GM21786 (cell line): Measurements from ENCODE around the gene HIGD1C.
"Not testable (repeated sequence)": the region's sequence is repeated elsewhere in the genome, so short reads cannot be mapped to it uniquely, and the experiment has no call there.

Experiments used
- ATAC-seq: cut with Tn5 transposase; IDR thresholded peaks from one replicate; pipeline ENCODE4 v1.9.1; 2021; ENCODE audit not compliant: unreplicated experiment

HIGD1C gene

DNA sequence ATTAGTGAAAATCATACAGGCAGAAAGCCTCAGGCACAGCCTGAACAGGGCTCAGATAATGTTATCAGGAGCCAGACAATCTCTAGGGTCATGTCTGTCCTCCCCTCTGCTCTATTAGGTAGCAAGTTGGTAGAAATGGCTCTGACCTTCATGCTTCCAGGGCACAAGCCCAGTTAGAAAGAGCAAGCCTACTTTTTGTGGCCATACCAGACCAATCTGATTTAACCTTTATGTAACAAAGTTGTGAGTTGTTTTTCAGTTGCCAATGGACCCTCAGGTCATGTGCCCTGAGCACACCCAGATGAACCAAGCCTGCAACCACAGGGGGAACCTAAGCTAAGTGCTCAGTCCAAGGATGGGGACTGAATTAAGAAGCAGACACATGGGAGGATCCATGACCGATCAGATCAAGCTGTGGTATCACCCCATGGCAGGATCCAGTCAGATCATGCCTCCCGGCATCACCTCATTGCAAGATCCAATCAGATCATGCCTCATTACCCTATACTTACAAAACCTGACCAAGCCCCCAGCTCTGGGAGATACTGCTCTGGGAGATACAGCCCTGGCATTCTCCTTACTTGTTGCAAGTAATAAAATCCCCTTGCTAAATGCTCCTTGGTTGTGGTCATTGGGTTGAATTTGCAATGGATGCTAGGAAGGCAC, 18.8 kb upstream of the HIGD1C start:
- ATAC-seq, result no peak

GRCh38 chr12:50934371-50934851, 17.9 kb upstream of the HIGD1C start:
- no peak for ATAC-seq

GRCh38 chr12:50934981-50935807, 17.1 kb upstream of the HIGD1C start:
- no peak for ATAC-seq

DNA sequence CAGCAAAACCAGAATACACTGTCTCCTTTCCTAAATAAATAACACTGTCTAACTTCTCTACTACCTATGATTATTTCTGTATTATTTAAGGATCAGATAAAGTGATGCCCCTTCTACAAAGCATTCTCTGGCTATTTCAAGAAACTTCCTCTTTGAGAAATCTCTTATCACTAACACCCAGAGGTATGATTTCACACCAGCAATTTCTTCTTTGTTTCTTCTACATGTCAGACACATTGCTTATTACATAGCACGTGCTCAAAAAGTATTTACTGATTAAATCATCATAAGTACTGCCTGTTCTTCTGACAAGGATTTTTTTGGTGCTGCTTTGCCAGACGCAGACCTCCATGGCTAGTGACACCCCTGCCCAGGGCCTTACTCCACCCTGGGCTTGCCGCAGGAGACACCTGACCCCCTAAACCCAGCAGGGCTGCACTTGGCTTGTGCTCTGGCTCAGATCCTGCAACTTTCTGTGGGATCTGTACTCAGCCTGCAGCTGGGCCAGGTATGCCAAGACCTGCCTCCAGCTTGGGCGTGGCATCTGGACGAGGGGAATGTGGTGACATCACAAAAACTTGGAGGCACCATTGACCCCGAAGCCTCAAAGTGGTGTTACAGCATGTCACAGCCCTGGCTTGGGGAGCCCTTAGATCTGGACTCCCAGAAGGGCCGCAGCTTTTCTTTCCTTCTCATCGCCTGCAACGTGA, 15.4 kb upstream of the HIGD1C start:
- no peak for ATAC-seq

GRCh38 chr12:50937653-50938052, 14.7 kb upstream of the HIGD1C start:
- no peak for ATAC-seq

- no peak for ATAC-seq
Measured at GRCh38 chr12:50947933-50948626, 4.3 kb upstream of the HIGD1C start.

- ATAC-seq, result no peak
Measured at GRCh38 chr12:50948798-50949197, 3.5 kb upstream of the HIGD1C start.

DNA sequence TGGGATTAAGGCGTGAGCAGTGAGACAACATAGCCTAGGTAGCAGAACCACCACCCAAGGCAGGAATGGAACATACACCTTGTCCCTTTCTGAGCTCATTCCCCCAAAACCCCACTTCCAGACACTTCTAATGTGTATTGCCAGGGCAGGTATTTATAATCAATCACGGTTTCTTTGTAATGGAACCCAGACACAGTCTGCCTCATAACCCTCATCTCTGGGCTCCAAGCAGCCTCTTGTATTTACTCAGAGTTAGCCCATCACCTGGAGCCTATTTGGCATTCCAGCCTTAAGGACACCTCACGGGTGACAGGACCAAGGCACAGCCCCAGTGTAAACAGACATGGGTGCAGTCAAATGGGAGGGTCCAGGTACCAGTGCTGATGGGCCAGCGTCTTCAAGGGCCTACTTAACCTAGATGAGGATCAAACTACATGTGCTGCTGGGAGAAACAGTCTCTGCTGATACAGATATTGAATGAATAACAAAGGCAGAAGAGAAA, 2.5 kb upstream of the HIGD1C start:
- no peak for ATAC-seq

- no peak for ATAC-seq
Measured at GRCh38 chr12:50951112-50951511, 1.2 kb upstream of the HIGD1C start.

DNA sequence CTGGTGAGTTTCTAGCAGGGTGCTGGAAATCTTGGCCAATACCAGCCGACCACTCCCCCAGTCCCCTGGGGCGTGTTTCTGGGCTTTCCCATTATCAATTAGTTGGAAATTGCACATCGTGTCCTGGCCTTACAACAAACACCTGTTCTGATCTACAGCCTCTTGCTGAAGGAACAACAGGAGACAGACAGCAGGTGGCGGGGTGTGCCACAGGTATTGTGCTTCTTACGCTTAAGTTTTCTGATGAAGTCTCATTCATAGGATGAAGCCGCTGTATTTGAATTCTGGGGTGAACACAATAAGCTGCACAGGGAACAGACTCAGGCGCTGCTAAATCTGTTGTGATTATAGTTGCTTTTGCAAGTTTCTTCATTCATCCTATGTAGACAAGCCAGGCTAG, 703 bp downstream of the HIGD1C start:
- ATAC-seq, result no peak

DNA sequence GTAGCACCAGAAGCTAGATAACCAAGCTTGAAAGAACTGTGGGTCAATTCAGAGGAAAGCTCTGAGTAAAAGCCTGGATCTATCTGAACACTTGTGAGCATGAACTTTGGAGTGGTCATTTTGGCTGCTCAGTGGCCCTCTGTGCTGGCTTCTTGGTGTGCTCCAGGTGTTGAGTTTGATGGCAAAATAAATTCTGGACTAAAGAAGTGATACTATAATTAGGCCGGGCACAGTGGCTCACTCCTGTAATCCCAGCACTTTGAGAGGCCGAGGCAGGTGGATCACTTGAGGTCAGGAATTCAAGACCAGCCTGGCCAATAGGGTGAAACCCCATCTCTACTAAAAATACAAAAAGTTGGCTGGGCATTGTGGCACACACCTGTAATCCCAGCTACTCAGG, 2.4 kb downstream of the HIGD1C start:
- ATAC-seq, result not testable (repeated sequence)

DNA sequence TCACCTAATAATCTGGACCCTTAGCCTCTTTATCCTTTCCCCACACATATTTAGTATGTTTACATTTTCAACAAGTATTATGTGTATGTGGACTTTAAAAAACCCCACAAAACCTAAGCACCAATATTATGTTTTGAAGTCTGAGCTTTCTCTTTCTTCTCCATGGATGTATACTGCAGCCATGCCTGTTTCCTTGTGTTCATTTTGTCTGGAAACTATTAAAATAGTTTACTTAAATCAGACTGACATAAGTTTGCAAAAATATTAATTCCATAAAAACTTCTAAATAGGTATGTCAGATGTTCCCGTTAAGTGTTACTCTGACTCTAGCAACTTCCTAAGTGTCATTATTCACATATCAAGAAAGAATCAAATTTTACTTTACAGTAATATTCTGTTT, 2.9 kb downstream of the HIGD1C start:
- no peak for ATAC-seq

GRCh38 chr12:50955697-50956096, 3.4 kb downstream of the HIGD1C start:
- no peak for ATAC-seq

DNA sequence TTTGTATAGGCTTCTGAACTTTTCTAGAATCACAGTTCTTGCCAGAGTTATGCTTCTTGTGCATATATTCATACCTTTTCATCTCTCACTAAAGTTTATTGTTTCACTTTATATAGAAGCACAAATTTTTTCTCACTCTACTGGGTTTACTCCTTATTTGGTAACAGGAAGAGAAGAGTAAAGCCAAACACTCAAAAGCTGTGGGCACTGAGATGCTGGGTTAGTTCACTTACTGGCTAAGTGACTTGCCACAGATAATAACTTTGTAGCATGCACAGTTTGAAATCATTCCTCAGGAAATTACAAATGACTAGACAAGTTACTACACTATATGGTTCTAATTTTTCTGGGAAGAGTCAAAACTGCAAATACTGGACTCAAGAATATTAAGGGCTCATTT, 7.8 kb downstream of the HIGD1C start:
- no peak for ATAC-seq

DNA sequence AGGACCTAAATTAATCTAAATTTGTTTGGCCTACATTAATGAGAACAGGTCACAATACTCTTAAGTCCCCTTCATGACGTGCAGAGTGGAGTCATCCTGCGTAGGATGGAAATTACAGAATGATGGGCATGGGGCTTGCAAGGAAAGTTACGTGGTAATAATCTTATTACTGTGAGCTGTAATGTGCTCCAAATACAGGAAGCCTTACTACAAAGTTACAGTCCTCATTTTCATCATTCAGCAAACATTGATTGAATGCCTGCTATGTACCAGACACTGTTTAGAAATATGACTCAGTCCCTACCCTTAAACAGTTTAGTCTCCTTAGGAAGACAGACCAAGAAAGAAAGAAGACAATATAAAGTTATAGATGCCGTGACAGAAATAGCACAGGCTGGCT, 9.4 kb downstream of the HIGD1C start:
- ATAC-seq, result no peak

GRCh38 chr12:50964432-50964831, 12.1 kb downstream of the HIGD1C start:
- no peak for ATAC-seq

GRCh38 chr12:50971946-50972345, 19.6 kb downstream of the HIGD1C start:
- no peak for ATAC-seq

DNA sequence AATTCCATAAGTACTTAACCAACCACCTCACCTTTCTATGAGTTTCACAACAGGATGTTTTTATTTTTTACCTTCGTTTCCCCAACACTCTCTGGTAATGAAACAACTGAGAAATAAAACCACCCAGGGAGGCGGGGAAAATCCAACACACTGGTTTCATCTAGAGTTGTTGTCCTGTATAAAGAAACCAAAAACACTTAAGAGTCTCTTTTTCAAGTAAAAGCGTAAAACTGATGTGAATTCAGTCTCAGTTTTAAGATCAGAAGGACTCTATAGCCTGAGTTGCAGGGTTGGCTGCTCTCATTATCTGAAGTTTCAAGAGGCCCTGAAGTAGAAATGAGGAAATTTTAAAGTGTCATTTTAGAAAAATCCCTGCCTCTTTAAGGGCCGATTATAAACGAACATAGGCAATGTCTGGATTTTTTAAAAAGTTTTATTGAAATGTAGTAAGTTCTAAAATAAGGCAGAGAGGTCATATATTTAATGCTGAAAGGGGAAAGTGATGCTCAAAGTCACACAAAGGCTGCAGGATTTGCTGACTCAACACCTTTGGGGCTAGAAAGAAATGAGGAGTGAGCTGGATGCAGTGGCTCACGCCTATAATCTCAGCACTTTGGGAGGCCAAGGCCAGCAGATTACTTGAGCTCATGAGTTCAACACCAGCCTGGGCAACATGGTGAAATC, 27.2 kb downstream of the HIGD1C start:
- ATAC-seq, result peak; percentile 45

DNA sequence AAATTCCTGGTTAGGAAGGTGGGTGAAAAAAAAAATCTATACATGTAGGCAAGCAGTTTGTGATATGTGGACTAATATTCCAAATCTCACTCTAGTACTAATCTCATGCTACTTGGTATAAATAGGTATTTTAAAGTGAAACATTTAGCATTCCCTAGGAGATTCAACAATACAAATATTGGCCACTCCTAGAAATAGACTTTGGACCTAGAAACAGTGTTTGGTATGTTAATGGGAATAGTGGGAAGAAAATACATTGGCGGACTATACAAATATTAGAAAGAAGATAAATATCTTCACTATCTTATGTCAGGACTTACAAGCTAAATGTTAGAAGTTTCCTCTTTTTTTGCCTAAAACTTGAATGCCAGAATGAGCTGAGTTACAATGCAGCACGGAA, 28.2 kb downstream of the HIGD1C start:
- ATAC-seq, result no peak
